SIG-M5 treated with dmso at 0.1 percent for 504 hours (cell line): ENCODE data around the gene SLCO3A1.
A peak's percentile ranks its signal among the peaks of the same experiment; 100 is the strongest.
"Not testable (repeated sequence)": the region's sequence is repeated elsewhere in the genome, so short reads cannot be mapped to it uniquely, and the experiment has no call there.

Source experiments
- DNase-seq: peaks from one replicate; lab custom pipeline; 2025; ENCODE audit not compliant: unreplicated experiment; lab: John Stamatoyannopoulos, UW

The SLCO3A1 gene

GRCh38 chr15:92187975-92188374 is 334.5 kb downstream of the SLCO3A1 start:
- no peak for DNase-seq

GRCh38 chr15:92189166-92189565 is 335.7 kb downstream of the SLCO3A1 start:
- no peak for DNase-seq

GRCh38 chr15:92195241-92195640 is 341.7 kb downstream of the SLCO3A1 start:
- DNase-seq = no peak

GRCh38 chr15:92196342-92196741 is 342.8 kb downstream of the SLCO3A1 start:
- DNase-seq = no peak

GRCh38 chr15:92197746-92198145 is 344.2 kb downstream of the SLCO3A1 start:
- no peak for DNase-seq

- no peak for DNase-seq
Observed at GRCh38 chr15:92200891-92201290, 347.4 kb downstream of the SLCO3A1 start.

GRCh38 chr15:92205255-92205739 is 351.8 kb downstream of the SLCO3A1 start:
- DNase-seq = peak; percentile 6

- not testable (repeated sequence) for DNase-seq
Observed at GRCh38 chr15:92207601-92208000, 354.1 kb downstream of the SLCO3A1 start.
